Measurements from ENCODE around the gene SCN5A. TPM values are rescaled to one million over a fixed set of nuclear protein-coding genes. Genes with fewer than 3 reads are reported as not detected.

The SCN5A gene
- total RNA-seq, 1 donor from 2014 or later: 3.9 TPM

DNA sequence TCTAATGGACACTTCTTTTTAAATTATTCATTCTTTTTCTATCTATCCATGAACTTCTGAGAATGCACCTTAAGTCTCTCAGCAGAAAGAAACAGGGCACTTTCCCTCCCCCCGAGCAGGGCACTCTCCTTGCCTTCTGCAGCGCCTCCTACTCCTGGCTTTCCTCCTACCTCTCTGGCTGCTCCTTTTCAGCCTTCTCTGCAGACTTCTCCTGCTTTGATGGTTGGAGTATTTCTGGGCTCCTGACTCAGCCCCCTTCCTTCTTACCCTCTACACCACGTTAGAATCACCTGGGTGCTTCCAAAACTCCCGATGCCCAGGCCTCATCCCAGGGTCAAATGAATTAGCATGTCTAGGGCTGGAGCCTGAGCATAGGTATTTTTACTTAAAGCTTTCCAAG is 3.4 kb downstream of the SCN5A start:
- no peak for DNase-seq (ENCODE audit: low spot score)
- no peak overlapping the region for H3K27ac ChIP-seq
- H3K4me3 Mint-ChIP-seq: no peak overlapping the region
- H3K4me3 ChIP-seq: no peak overlapping the region
- no peak overlapping the region for H3K9ac ChIP-seq
- peaks cover 28% of the 10 kb centered on the region for H3K4me1 ChIP-seq
- no peaks in the 10 kb centered on the region for H3K9me3 Mint-ChIP-seq
- TF ChIP-seq, protein P1, sequence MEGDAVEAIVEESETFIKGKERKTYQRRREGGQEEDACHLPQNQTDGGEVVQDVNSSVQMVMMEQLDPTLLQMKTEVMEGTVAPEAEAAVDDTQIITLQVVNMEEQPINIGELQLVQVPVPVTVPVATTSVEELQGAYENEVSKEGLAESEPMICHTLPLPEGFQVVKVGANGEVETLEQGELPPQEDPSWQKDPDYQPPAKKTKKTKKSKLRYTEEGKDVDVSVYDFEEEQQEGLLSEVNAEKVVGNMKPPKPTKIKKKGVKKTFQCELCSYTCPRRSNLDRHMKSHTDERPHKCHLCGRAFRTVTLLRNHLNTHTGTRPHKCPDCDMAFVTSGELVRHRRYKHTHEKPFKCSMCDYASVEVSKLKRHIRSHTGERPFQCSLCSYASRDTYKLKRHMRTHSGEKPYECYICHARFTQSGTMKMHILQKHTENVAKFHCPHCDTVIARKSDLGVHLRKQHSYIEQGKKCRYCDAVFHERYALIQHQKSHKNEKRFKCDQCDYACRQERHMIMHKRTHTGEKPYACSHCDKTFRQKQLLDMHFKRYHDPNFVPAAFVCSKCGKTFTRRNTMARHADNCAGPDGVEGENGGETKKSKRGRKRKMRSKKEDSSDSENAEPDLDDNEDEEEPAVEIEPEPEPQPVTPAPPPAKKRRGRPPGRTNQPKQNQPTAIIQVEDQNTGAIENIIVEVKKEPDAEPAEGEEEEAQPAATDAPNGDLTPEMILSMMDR (IDR thresholded peaks at IDR 0.05): no peak
- TF ChIP-seq EZH2phosphoT487 (IDR thresholded peaks at IDR 0.05) (no peak), EZH2 (IDR thresholded peaks at IDR 0.05) (no peak)
- H3K27me3 Mint-ChIP-seq (ENCODE audit: insufficient read depth, low read depth): peaks cover 27% of the 10 kb centered on the region
- H2AFZ ChIP-seq (replicated peaks): no peak overlapping the region
- H3F3A ChIP-seq (ENCODE audit: low read depth): peaks cover 13% of the 10 kb centered on the region
- no peaks in the 10 kb centered on the region for H3K9me3 ChIP-seq (ENCODE audit: low read depth)
- H3K27me3 ChIP-seq: peaks cover 56% of the 10 kb centered on the region
- no peaks in the 10 kb centered on the region for H3K79me2 ChIP-seq (ENCODE audit: low read depth)
- H3K4me1 Mint-ChIP-seq: peaks cover 21% of the 10 kb centered on the region
- peaks cover 30% of the 10 kb centered on the region for H4K20me1 ChIP-seq (ENCODE audit: low read depth)
- no peak overlapping the region for H3K4me2 ChIP-seq
- no peak overlapping the region for H3K27ac Mint-ChIP-seq
- H3K36me3 Mint-ChIP-seq: no peaks in the 10 kb centered on the region
- H3K36me3 ChIP-seq: no peaks in the 10 kb centered on the region

DNA sequence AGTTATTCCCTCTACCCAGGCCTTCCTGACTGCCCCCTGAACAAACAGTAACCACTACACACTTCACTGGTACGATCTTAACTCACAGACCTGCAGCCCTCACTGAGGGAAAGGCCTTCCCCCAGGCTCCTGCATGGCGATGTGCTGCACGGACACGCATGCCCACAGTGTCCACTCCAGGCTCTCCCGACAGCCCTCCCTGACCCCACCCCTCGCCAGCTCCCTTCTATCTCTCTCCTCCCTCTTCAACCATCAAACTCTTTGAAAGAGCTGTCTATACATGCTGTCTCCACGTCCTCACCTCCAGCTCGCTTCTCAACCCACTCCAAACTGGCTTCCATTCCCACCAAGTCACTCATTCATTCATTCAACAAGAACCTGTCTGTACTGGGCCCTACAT is 3.9 kb downstream of the SCN5A start:
- Mint-ChIP-seq H3K4me1 (peaks cover 25% of the 10 kb centered on the region), H3K27me3 (ENCODE audit: insufficient read depth, low read depth) (peaks cover 30% of the 10 kb centered on the region), H3K4me3 (no peak overlapping the region), H3K27ac (no peak overlapping the region), H3K9me3 (no peaks in the 10 kb centered on the region), H3K36me3 (no peaks in the 10 kb centered on the region)
- Histone ChIP-seq H3F3A (ENCODE audit: low read depth) (peaks cover 15% of the 10 kb centered on the region), H3K9me3 (ENCODE audit: low read depth) (no peaks in the 10 kb centered on the region), H2AFZ (replicated peaks) (no peak overlapping the region), H3K9ac (no peak overlapping the region), H3K4me2 (no peak overlapping the region), H4K20me1 (ENCODE audit: low read depth) (peaks cover 33% of the 10 kb centered on the region), H3K4me3 (no peak overlapping the region), H3K27me3 (peaks cover 52% of the 10 kb centered on the region), H3K27ac (no peak overlapping the region), H3K4me1 (peaks cover 33% of the 10 kb centered on the region), H3K79me2 (ENCODE audit: low read depth) (no peaks in the 10 kb centered on the region), H3K36me3 (no peaks in the 10 kb centered on the region)
- TF ChIP-seq EZH2phosphoT487 (IDR thresholded peaks at IDR 0.05) (no peak), EZH2 (IDR thresholded peaks at IDR 0.05) (no peak)
- TF ChIP-seq, protein P1 (IDR thresholded peaks at IDR 0.05): no peak
- no peak for DNase-seq (ENCODE audit: low spot score)

DNA sequence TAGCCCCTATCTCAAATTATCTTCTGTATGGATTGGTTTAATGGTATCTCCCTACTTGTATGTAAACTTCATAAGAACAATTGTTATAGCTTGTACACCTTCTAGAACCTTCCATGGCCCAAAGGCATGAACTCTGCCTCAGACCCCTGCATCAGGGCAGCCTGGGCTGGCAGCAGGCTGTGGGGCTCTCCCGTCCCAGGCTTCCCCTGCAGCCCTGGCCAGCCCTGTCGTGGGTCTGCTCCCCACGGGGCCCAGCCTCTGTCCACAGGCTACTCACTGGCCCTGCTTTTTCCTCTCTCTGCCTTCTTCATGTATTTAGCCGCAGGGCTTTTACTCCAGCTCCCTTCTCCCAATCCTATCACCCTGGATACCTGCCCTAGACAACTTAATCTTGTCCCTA is 4.4 kb downstream of the SCN5A start:
- H3K4me1 ChIP-seq: peaks cover 38% of the 10 kb centered on the region
- H3K9me3 ChIP-seq (ENCODE audit: low read depth): no peaks in the 10 kb centered on the region
- Mint-ChIP-seq H3K4me1 (peaks cover 25% of the 10 kb centered on the region), H3K27me3 (ENCODE audit: insufficient read depth, low read depth) (peaks cover 34% of the 10 kb centered on the region), H3K27ac (no peak overlapping the region), H3K36me3 (no peaks in the 10 kb centered on the region), H3K9me3 (no peaks in the 10 kb centered on the region), H3K4me3 (no peak overlapping the region)
- no peak overlapping the region for H3K4me3 ChIP-seq
- peaks cover 46% of the 10 kb centered on the region for H3K27me3 ChIP-seq
- no peak overlapping the region for H3K9ac ChIP-seq
- no peak for TF ChIP-seq EZH2 (IDR thresholded peaks at IDR 0.05)
- TF ChIP-seq, protein P1 (IDR thresholded peaks at IDR 0.05): no peak
- TF ChIP-seq EZH2phosphoT487 (IDR thresholded peaks at IDR 0.05): no peak
- no peaks in the 10 kb centered on the region for H3K79me2 ChIP-seq (ENCODE audit: low read depth)
- H3K36me3 ChIP-seq: no peaks in the 10 kb centered on the region
- DNase-seq (ENCODE audit: low spot score): no peak
- H3K4me2 ChIP-seq: no peak overlapping the region
- no peak overlapping the region for H3K27ac ChIP-seq
- H3F3A ChIP-seq (ENCODE audit: low read depth): peaks cover 15% of the 10 kb centered on the region
- peaks cover 34% of the 10 kb centered on the region for H4K20me1 ChIP-seq (ENCODE audit: low read depth)
- H2AFZ ChIP-seq (replicated peaks): no peak overlapping the region
